Thyroid gland (tissue), 4 donors: Measurements from ENCODE around the gene OR6B2.

Source experiments
- CTCF ChIP-seq, 6 experiments: fragments of 200-600 bp in 3 of 6; fragments of 450-650 bp in 3 of 6; sonication (generic) in 3 of 6; IDR thresholded peaks; one replicate each; pipeline ENCODE4 v1.5.1; 2016 to 2019; ENCODE audit warnings: antibody characterized with exemption in 6 of 6, mild to moderate bottlenecking in 2 of 6, inconsistent platforms in 1 of 6, moderate library complexity in 1 of 6
- POLR2A ChIP-seq, 2 donors: fragments of 450-650 bp; IDR thresholded peaks; one replicate each; pipeline ENCODE4 v1.6.1; 2017; ENCODE audit warnings: antibody characterized with exemption in 2 of 2, mild to moderate bottlenecking in 2 of 2, moderate library complexity in 1 of 2

- no peak for TF ChIP-seq CTCF (IDR thresholded peaks at IDR 0.05)
- TF ChIP-seq POLR2A (IDR thresholded peaks at IDR 0.05), result no peak
Observed at GRCh38 chr2:240032406-240033329, 2.4 kb upstream of the OR6B2 start.
